GM21619 (cell line): ENCODE results near the gene MCF2L.
"Not testable (repeated sequence)": the region's sequence is repeated elsewhere in the genome, so short reads cannot be mapped to it uniquely, and the experiment has no call there.

ENCODE experiments used
- ATAC-seq: cut with Tn5 transposase; IDR thresholded peaks from one replicate; pipeline ENCODE4 v1.9.1; 2021; ENCODE audit not compliant: unreplicated experiment

The MCF2L gene

DNA sequence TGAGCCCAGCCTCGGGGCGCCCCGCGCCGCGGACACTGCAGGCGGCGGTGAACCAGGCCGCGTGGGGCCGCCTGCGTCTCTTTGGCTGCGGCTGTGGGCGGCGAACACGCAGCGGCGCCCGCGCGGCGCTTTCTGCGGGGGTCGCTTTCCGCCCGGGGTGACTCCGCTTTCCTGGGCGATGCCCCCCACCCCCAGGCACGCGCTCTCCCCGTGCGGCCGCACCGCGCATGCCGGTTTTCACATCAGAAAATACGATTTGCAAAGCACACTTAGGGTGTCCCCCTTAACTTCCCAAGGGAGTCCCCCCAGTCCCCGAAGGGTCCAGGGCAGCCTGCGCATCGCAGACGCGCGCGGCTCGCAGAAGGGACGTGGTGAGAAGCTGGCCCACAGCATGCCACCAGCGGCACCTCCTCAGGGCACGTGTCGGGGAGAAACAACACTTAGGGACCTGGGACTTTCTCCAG, 141.9 kb downstream of the MCF2L start:
- ATAC-seq, result no peak

DNA sequence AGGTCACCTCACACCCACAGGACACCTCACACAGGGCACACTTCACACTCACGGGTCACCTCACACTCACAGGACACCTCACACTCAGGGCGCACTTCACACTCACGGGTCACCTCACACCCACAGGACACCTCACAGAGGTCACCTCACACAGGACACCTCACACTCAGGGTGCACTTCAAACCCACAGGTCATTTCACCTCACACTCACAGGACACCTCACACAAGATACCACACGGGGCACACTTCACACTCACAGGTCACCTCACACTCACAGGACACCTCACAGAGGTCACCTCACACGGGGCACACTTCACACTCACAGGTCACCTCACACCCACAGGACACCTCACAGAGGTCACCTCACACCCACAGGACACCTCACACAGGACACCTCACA, 142.8 kb downstream of the MCF2L start:
- not testable (repeated sequence) for ATAC-seq

DNA sequence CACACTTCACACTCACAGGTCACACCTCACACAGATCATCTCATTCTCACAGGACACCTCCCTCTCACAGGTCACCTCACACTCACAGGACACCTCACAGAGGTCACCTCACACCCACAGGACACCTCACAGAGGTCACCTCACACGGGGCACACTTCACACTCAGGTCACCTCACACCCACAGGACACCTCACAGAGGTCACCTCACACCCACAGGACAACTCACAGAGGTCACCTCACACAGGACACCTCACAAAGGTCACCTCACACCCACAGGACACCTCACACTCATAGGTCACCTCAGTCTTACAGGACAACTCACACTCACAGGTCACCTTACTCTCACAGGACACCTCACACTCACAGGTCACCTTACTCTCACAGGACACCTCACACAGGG, 143.5 kb downstream of the MCF2L start:
- ATAC-seq, result not testable (repeated sequence)

DNA sequence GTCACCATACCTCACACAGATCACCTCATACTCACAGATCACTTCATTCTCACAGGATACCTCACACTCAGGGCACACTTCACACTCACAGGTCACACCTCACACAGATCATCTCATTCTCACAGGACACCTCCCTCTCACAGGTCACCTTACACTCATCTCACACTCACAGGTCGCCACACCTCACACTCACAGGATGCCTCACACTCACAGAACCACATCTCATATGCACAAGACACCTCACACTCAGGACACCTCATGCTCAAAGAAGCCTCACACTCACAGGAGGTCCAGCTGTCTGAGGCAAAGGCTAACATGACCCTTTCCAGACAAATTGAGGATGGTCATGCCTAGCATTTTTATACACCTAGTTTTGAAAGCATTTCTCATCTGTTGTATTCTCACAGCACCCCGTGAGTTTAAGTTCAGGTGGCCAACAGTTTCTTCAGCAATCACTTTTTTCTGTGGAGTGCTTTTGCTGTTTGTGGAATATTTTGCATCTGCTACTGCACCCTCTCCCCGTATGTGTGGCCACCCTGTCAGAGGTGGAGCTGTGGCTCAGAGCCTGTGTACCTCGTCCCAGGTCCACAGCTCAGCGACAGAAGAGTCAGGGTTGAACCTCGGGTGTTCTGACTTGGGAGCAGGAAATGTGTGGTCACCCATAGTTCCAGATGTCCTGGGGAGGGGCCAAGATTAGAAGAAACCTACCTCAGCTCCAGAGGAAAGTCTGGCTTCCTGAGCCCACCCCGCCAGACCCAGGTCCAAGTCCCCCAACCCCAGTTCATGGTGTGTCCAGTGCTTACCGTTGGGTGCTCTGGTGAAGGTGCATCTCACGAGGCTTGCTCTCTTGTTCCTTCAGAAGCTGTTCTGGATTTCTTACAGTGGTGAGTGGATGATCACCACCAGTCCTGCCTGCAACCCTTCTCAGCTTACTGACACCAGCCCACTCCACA, 144.2 kb downstream of the MCF2L start:
- no peak for ATAC-seq

DNA sequence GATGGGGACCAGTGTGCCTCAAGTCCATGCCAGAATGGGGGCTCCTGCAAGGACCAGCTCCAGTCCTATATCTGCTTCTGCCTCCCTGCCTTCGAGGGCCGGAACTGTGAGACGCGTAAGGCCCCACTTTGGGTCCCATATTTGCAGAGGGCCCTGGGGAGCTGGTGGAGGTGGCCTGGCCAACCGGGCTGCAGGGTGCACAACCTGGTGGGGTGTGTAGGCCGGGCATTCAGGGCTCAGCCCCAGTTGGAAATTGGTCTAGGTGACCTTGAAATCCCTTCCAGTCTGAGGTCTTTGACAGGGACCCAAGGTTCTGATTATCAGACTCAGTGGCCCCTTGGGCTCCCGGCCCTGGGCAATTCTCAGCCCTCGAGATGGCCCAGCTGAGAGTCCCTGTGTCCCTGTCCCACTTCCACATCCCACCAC, 144.8 kb downstream of the MCF2L start:
- ATAC-seq, result no peak

DNA sequence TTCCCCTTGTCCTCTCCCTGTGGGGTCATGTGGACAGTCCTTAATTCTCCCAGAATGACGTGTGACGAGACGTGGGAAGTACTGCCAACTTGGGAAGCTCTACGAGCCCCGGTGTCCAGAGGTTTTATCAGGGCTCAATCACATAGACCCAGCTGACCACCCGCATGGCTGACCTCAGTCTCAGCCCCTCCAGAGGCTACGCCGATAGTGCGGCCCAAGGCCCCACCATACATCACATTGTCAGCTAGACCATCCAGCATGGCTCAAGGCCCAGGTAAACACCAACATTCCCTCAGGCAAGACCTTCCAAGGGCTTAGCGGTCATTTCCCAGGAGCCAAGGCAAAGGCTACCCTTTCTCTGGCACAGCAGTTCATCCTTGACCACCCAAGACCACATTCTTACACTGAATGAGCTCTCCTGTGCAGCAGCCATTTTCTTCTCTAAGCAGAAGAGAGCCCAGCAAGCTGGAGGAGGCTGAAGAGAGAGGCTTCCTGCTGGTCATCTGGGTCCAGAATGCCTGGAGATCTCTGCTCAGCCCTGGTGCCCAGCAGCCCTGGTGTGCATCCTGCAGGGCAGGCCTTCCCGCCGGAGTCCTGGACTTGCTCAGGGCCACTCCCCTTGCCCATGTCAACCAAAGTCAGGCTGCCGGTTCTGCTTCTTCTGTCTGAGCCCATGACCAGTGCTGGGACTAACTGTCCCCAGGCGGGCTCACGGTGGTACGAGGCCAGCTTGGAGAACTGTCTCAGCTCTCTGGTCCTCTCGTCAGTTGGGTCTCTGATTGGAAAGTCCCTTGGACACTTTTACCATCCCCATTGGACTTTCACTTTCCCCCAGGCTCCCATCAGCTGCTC, 145.7 kb downstream of the MCF2L start:
- no peak for ATAC-seq

DNA sequence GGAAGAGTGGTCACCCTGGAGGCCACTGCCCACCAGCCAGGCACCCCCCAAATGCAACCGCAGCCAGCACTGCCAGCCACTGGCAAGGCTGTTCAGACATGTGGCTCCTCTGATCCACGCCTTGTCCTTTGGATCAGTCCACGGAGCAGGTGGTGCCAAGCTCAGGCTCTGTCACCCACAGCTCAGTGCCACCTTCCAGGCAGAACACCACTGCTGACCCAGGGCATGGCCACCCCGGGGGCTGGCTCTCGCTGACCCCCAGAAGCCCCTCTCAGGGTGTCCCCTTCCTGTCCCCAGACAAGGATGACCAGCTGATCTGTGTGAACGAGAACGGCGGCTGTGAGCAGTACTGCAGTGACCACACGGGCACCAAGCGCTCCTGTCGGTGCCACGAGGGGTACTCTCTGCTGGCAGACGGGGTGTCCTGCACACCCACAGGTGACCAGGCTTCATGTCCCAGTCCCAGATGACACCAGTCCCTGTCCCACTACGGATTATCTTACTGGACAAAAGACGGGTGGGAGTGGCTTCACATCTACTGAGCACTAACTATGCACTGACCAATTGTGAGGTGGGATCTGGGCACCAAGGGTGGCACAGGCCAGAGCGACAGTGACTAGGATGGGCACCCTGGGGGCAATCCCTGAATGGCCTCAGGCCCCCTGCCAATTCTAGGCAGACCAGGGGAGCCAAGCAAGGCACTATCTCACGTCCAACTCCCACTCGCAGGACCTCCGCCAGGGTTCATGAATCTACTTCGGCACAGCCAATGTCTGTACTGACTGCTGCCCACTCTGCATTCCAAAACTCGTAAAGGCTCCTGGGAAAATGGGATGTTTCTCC, 146.6 kb downstream of the MCF2L start:
- no peak for ATAC-seq

DNA sequence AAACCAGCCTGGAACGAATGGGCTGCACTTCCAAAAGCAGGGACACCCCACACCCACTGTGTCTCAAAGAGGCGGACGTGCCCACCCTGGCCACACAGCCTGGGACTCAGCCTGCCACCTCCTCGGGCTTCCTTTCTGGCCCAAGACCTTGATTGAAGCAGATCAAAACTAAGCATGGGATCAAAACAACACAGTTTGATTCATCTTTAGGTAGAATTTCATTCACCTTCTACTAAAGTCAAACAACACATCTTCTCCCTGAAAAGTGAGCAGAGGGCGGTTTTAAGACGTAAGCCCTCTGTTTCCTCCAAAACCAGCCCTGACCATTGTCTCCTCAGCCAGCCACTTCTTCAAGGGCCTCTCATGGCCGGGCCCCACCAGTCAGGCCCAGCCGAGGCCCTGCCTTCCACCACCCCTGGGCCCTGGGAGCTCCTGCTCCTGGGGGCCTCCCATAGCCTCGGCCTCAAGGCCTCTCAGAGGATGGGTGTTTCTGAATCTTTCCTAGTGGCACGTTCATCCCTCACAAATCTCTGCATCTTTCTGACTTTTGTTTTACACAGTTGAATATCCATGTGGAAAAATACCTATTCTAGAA, 147.3 kb downstream of the MCF2L start:
- ATAC-seq, result no peak

DNA sequence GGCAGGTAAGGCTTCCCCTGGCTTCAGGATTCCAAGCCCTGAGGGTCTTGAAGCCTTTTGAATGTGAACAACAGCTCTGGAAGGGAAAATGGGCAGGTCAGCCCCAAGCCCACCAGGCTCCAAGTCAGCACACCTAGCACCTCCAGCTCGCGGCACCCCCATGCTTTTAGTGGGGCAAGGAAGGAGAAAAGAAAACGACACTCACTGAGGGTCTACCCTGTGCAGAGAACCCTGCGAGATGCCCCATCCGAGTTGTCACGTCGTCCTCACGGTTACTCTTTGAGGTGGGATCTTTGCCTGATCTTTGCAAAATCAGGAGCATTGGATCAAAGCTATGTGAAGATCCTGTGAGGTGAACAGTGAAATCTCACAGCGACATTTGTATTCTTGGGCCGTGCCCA, 147.9 kb downstream of the MCF2L start:
- no peak for ATAC-seq

DNA sequence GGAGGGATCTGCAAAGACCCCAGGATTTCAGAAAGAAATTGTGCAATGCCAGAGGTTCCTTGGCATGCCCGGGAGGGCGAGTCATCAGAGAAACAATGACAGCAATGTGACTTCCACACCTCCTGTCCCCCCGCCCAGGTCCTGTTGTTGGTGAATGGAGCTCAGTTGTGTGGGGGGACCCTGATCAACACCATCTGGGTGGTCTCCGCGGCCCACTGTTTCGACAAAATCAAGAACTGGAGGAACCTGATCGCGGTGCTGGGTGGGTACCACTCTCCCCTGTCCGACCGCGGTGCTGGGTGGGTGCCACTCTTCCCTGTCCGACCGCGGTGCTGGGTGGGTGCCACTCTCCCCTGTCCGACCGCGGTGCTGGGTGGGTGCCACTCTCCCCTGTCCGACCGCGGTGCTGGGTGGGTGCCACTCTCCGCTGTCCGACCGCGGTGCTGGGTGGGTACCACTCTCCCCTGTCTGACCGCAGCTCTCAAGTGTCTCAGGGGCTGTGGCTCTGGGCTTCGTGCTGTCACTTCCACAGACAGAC, 148.4 kb downstream of the MCF2L start:
- ATAC-seq, result no peak

DNA sequence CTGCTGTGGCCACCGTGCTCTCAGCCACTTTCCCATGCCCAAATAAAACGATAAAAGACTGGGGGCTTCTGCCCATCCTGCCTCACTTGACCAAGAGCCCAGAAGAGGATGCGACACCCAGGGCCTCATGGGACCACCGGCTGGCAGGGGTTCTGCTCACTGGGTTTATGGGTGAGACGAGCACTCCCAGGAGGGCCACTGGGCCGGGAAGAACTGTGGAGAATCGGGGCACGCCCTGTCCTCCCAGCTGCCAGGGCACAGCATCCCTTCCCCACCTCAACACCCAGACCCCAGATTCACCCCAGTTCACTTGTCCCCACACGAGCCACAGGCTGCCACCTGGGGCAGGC, 148.9 kb downstream of the MCF2L start:
- no peak for ATAC-seq

DNA sequence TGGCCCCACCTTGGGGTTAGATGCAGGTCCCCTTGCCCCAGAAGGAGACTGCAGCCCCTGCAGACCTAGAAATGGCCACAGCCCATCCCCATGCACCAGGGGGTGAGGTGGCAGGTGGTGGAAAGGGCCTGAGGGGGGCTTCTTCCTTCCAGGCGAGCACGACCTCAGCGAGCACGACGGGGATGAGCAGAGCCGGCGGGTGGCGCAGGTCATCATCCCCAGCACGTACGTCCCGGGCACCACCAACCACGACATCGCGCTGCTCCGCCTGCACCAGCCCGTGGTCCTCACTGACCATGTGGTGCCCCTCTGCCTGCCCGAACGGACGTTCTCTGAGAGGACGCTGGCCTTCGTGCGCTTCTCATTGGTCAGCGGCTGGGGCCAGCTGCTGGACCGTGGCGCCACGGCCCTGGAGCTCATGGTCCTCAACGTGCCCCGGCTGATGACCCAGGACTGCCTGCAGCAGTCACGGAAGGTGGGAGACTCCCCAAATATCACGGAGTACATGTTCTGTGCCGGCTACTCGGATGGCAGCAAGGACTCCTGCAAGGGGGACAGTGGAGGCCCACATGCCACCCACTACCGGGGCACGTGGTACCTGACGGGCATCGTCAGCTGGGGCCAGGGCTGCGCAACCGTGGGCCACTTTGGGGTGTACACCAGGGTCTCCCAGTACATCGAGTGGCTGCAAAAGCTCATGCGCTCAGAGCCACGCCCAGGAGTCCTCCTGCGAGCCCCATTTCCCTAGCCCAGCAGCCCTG, 149.4 kb downstream of the MCF2L start:
- ATAC-seq, result no peak

DNA sequence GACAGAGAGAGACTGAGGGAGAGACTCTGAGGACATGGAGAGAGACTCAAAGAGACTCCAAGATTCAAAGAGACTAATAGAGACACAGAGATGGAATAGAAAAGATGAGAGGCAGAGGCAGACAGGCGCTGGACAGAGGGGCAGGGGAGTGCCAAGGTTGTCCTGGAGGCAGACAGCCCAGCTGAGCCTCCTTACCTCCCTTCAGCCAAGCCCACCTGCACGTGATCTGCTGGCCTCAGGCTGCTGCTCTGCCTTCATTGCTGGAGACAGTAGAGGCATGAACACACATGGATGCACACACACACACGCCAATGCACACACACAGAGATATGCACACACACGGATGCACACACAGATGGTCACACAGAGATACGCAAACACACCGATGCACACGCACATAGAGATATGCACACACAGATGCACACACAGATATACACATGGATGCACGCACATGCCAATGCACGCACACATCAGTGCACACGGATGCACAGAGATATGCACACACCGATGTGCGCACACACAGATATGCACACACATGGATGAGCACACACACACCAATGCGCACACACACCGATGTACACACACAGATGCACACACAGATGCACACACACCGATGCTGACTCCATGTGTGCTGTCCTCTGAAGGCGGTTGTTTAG, 150.3 kb downstream of the MCF2L start:
- ATAC-seq, result no peak

DNA sequence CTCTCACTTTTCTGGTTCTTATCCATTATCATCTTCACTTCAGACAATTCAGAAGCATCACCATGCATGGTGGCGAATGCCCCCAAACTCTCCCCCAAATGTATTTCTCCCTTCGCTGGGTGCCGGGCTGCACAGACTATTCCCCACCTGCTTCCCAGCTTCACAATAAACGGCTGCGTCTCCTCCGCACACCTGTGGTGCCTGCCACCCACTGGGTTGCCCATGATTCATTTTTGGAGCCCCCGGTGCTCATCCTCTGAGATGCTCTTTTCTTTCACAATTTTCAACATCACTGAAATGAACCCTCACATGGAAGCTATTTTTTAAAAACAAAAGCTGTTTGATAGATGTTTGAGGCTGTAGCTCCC, 150.8 kb downstream of the MCF2L start:
- no peak for ATAC-seq

DNA sequence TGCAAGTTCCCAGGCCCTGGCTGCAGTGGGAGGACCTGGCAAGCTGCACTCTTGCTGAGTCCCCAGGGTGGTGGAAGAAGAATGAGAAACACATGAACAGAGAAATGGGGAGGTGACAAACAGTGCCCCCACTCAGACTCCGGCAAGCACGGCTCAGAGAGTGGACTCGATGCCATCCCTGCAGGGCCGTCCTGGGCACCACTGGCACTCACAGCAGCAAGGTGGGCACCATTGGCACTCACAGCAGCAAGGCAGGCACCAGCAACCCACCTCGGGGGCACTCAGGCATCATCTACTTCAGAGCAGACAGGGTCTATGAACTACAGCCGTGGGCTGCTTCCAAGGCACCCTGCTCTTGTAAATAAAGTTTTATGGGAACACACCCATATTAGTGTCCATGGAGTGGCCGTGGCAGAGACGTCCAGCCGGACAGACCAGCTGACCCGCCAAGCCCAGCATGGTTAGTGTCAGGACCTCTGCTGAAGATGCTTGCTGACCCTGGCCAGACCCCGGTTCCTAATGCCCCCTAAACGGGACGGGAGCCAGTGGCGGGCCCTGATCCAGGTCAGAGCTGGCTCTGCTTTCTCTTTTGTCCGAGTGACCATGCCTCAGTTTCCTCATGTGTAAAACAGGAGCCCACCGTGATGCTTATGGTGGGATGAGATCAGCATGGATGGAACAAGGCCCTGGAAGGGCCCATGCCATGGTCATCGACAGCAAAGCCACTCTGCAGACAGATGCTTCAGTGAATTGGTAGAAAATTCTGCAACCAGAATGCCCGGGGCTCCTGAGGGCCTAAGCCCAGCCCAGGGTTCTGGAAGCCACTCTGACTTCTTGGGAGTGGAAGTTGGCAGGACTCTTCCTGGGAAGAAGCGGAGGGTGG, 151.5 kb downstream of the MCF2L start:
- no peak for ATAC-seq

DNA sequence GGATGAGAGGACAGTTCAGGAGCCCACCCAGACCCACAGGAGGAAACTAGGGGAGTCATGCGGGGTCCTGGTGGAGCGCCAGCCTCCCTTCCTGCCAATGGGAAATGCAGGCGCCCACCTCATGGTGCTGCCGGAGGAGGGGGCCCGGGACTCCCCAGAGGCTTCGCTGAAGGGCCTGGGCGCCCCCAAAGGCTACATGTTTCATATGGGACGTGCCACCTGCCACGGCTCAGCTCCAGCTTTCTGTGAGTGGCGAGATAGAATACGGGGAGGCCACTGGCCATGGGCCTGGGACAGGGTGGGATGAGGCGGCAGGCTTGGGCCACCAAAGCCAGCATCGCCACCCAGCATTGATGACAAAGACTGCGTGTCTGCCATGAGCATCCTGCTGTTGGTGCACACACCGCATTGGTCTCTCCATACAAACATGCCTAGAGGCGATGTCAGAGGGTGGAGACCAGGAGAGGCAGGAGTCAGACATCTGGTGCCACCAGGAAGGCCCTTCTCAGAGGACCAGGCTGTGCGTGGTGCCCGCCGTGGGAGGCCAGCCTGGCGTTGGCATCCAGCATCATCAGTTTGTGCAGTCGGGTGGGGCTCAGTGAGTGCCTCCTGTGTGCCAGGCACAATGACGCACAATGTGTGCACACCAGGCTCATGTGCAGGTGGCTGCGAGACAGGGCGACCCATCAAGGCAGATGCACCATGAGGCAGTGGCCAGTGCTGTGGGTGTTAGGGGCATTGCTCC, 152.3 kb downstream of the MCF2L start:
- no peak for ATAC-seq

DNA sequence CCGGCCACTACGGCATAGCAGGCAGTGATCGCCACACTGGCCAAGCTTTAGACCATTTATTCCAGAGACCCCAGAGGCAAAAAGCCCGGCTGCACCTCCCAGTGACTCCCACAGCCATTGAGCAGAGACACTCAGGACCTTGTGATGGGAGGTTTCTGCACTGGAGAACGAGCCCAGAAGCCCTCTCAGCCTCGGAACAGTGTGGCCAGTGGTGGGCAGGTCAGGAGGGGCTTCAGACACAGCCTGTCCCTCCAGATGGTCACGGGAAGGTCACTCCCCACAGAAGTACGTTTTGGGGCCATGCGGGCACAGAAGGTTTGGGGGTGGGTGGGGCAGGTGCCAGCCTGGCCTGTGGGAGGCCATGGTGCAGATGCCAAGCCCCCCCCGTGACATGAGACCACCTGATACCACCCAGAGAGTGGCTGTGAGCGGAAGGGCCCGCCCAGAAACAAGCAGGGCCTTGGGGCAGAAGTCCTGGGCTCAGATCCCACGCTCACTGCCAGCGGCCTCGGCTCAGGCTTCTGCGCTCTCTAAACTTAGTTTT, 153.0 kb downstream of the MCF2L start:
- no peak for ATAC-seq
